ENCODE data around the gene ARID2. TPM values are rescaled to one million over a fixed set of nuclear protein-coding genes. Genes with fewer than 3 reads are reported as not detected.

Gene ARID2
- total RNA-seq, 1 experiment from 2014 or later = 15.4 TPM

- Histone ChIP-seq H3K36me3 (ENCODE audit: low read depth, low read length) (no peaks in the 10 kb centered on the region), H3K9ac (ENCODE audit: low read length) (no peak overlapping the region), H4K20me1 (ENCODE audit: low read length) (no peaks in the 10 kb centered on the region), H3K4me3 (ENCODE audit: low read length) (no peak overlapping the region), H3K9me2 (replicated peaks; ENCODE audit: low read length) (no peaks in the 10 kb centered on the region), H3K27ac (ENCODE audit: low read length) (no peak overlapping the region), H2AFZ (ENCODE audit: low read length) (no peak overlapping the region), H3K4me1 (ENCODE audit: insufficient read depth, low read length) (no peaks in the 10 kb centered on the region), H3K79me2 (ENCODE audit: low read length) (no peaks in the 10 kb centered on the region), H3K4me2 (ENCODE audit: low read length) (no peak overlapping the region), H3K9me3 (ENCODE audit: low read length) (no peaks in the 10 kb centered on the region), H3K27me3 (ENCODE audit: low read length) (no peaks in the 10 kb centered on the region), H3F3A (ENCODE audit: low read length, unreplicated experiment) (no peaks in the 10 kb centered on the region)
- ChIA-PET CTCF (no interaction called here), POLR2A (ENCODE audit: unreplicated experiment) (no interaction called here)
- BruUV-seq (replicated peaks) = no TSS peak
- peak; percentile 12 for ATAC-seq
- DNase-seq = no peak
- TF ChIP-seq CTCF (conservative IDR thresholded peaks at IDR 0.05; ENCODE audit: low read depth, low read length) = no peak
- intact Hi-C loops (cut with micrococcal nuclease) = no loop called here
Measured at GRCh38 chr12:45913631-45914030, 184.1 kb downstream of the ARID2 start.

- no peak overlapping the region for H3K4me2 ChIP-seq (ENCODE audit: low read length)
- intact Hi-C loops (cut with micrococcal nuclease) = no loop called here
- ATAC-seq (peak; percentile 79), DNase-seq (peak; percentile 56)
- H4K20me1 ChIP-seq (ENCODE audit: low read length) = no peaks in the 10 kb centered on the region
- TF ChIP-seq CTCF (conservative IDR thresholded peaks at IDR 0.05; ENCODE audit: low read depth, low read length) = no peak
- TF ChIP-seq EZH2 (IDR thresholded peaks at IDR 0.05; ENCODE audit: low read length, unreplicated experiment) = no peak
- no peak for TF ChIP-seq EZH2phosphoT487 (IDR thresholded peaks at IDR 0.05; ENCODE audit: borderline replicate concordance, low read length)
- no peak overlapping the region for H2AFZ ChIP-seq (ENCODE audit: low read length)
- H3K9me3 ChIP-seq (ENCODE audit: low read length) = no peaks in the 10 kb centered on the region
- no peaks in the 10 kb centered on the region for H3K27me3 ChIP-seq (ENCODE audit: low read length)
- no peak overlapping the region for H3K4me3 ChIP-seq (ENCODE audit: low read length)
- no peak overlapping the region for H3K9ac ChIP-seq (ENCODE audit: low read length)
- H3K9me2 ChIP-seq (replicated peaks; ENCODE audit: low read length) = no peaks in the 10 kb centered on the region
- BruUV-seq (replicated peaks) = no TSS peak
- H3K36me3 ChIP-seq (ENCODE audit: low read depth, low read length) = no peaks in the 10 kb centered on the region
- POLR2A ChIA-PET (ENCODE audit: unreplicated experiment) = no interaction called here
- CTCF ChIA-PET = interaction anchor here (0.7 kb wide), 1 partner anchor 786 kb away, joined by 3 read pairs; no protein-coding TSS in a partner anchor
- H3K27ac ChIP-seq (ENCODE audit: low read length) = no peak overlapping the region
- no peaks in the 10 kb centered on the region for H3F3A ChIP-seq (ENCODE audit: low read length, unreplicated experiment)
- no peaks in the 10 kb centered on the region for H3K4me1 ChIP-seq (ENCODE audit: insufficient read depth, low read length)
- H3K79me2 ChIP-seq (ENCODE audit: low read length) = no peaks in the 10 kb centered on the region
Measured at GRCh38 chr12:45914090-45914489, 184.6 kb downstream of the ARID2 start.

GRCh38 chr12:45915405-45915804 is 185.9 kb downstream of the ARID2 start:
- no peaks in the 10 kb centered on the region for H3K79me2 ChIP-seq (ENCODE audit: low read length)
- intact Hi-C loops (cut with micrococcal nuclease) = no loop called here
- no peaks in the 10 kb centered on the region for H3F3A ChIP-seq (ENCODE audit: low read length, unreplicated experiment)
- H3K4me3 ChIP-seq (ENCODE audit: low read length) = no peak overlapping the region
- TF ChIP-seq EZH2 (IDR thresholded peaks at IDR 0.05; ENCODE audit: low read length, unreplicated experiment) (no peak), EZH2phosphoT487 (IDR thresholded peaks at IDR 0.05; ENCODE audit: borderline replicate concordance, low read length) (no peak), CTCF (conservative IDR thresholded peaks at IDR 0.05; ENCODE audit: low read depth, low read length) (no peak)
- H3K9me2 ChIP-seq (replicated peaks; ENCODE audit: low read length) = no peaks in the 10 kb centered on the region
- H3K36me3 ChIP-seq (ENCODE audit: low read depth, low read length) = no peaks in the 10 kb centered on the region
- no peaks in the 10 kb centered on the region for H4K20me1 ChIP-seq (ENCODE audit: low read length)
- DNase-seq (no peak), ATAC-seq (no peak)
- H3K4me1 ChIP-seq (ENCODE audit: insufficient read depth, low read length) = no peaks in the 10 kb centered on the region
- BruUV-seq (replicated peaks) = no TSS peak
- H3K4me2 ChIP-seq (ENCODE audit: low read length) = no peak overlapping the region
- CTCF ChIA-PET = no interaction called here
- no peak overlapping the region for H3K27ac ChIP-seq (ENCODE audit: low read length)
- POLR2A ChIA-PET (ENCODE audit: unreplicated experiment) = no interaction called here
- H3K27me3 ChIP-seq (ENCODE audit: low read length) = no peaks in the 10 kb centered on the region
- H2AFZ ChIP-seq (ENCODE audit: low read length) = no peak overlapping the region
- no peaks in the 10 kb centered on the region for H3K9me3 ChIP-seq (ENCODE audit: low read length)
- H3K9ac ChIP-seq (ENCODE audit: low read length) = no peak overlapping the region

Data from PC-3 (cell line).